ENCODE measurements around the gene GRK5. TPM values are rescaled to one million over a fixed set of nuclear protein-coding genes. Genes with fewer than 3 reads are reported as not detected.

The GRK5 gene
- total and polyA plus RNA-seq, 9 of the 15 experiments (the other 6 are each of a cell fraction or from before 2014, with no cell fraction given), result 0.46 to 0.83 (median 0.67) TPM; not detected in 2

GRCh38 chr10:119233123-119233820 is 25.9 kb downstream of the GRK5 start:
- in situ Hi-C loops (cut with MboI), result no loop called here
- Histone ChIP-seq H3K36me3 (ENCODE audit: control insufficient read depth, insufficient read depth, low read length) (no peaks in the 10 kb centered on the region), H3K4me3 (no peak overlapping the region), H3K4me1 (replicated peaks in 1 of 2; ENCODE audit: control insufficient read depth in 2 of 2, insufficient read depth in 2 of 2, low read length in 2 of 2) (no peaks in the 10 kb centered on the region; a peak in 1 of 5 replicates), H3K9me3 (replicated peaks; ENCODE audit: control insufficient read depth, insufficient read depth, low read depth, low read length) (no peaks in the 10 kb centered on the region), H3K4me2 (ENCODE audit: insufficient read depth, low read length) (no peak overlapping the region), H4K20me1 (replicated peaks; ENCODE audit: control insufficient read depth, insufficient read depth, low read length) (no peaks in the 10 kb centered on the region), H3K9ac (ENCODE audit: insufficient read depth in 1 of 2, low read depth in 2 of 2, low read length in 2 of 2) (no peak overlapping the region), H3K27me3 (ENCODE audit: control insufficient read depth in 2 of 2, insufficient read depth in 2 of 2, low read length in 2 of 2) (no peaks in the 10 kb centered on the region), H3K9me1 (ENCODE audit: control insufficient read depth, insufficient read depth, low read length) (no peaks in the 10 kb centered on the region), H3K27ac (ENCODE audit: extremely low read depth, low read depth, low read length) (no peak overlapping the region), H3K79me2 (ENCODE audit: control insufficient read depth, insufficient read depth, low read length) (no peaks in the 10 kb centered on the region), H2AFZ (ENCODE audit: low read depth, low read length) (no peak overlapping the region)
- intact Hi-C loops (cut with micrococcal nuclease), result no loop called here
- FAIRE-seq (no peak), DNase-seq (ENCODE audit: extremely low read depth in 1 of 4, low spot score in 3 of 4) (no peak), ATAC-seq (no peak)
- CTCF ChIA-PET (ENCODE audit: low intra/inter-chr PET ratio), result no interaction called here
- TF ChIP-seq KAT8 (IDR thresholded peaks at IDR 0.05; ENCODE audit: low read depth), result no peak
- TF ChIP-seq NR0B1 (IDR thresholded peaks at IDR 0.05; ENCODE audit: partially characterized antibody), result no peak
- no peak for TF ChIP-seq SMAD4 (CRISPR knock-in tag; conservative IDR thresholded peaks at IDR 0.05)
- no peak for TF ChIP-seq SNAPC5 (CRISPR knock-in tag; IDR thresholded peaks at IDR 0.05)
- TF ChIP-seq TAF15 (IDR thresholded peaks at IDR 0.05; ENCODE audit: low read depth, low read length), result no peak
- no peak for TF ChIP-seq CHAMP1 (IDR thresholded peaks at IDR 0.05)
- no TSS peak for BruUV-seq (replicated peaks)
- WGBS (ENCODE audit: insufficient coverage, low coverage, missing lambda C conversion rate), result 42% methylated on average over 5 of the region's 5 CpGs
- POLR2A ChIA-PET, result no interaction called here

Data from K562 (cell line).